GM23338 (cell line): ENCODE measurements around the gene SEPTIN11. TPM values are rescaled to one million over a fixed set of nuclear protein-coding genes. Genes with fewer than 3 reads are reported as not detected.
A peak's percentile ranks its signal among the peaks of the same experiment; 100 is the strongest.

ENCODE experiments used
- ATAC-seq: fragments of 200-7000 bp; cut with Tn5 transposase; 3 replicates; pipeline ENCODE4 v1.9.1; 2020
- DNase-seq: peaks from one replicate; pipeline ENCODE4 v3.0.0-alpha.2; 2015; ENCODE audit warnings: low spot score
- H2AFZ ChIP-seq: fragments of 200-600 bp; sonication (generic); 2 replicates; pipeline ENCODE4 v1.8.0; 2016; ENCODE audit warnings: antibody characterized with exemption, mild to moderate bottlenecking, moderate library complexity
- H3F3A ChIP-seq: fragments of 200-600 bp; sonication (generic); replicated peaks from 2 replicates; pipeline ENCODE4 v1.8.0; 2017; ENCODE audit warnings: antibody characterized with exemption, mixed run types, low read depth
- H3K27ac ChIP-seq: fragments of 200-600 bp; sonication (generic); 2 replicates; pipeline ENCODE4 v1.6.1; 2016; ENCODE audit warnings: low read depth
- H3K27me3 ChIP-seq: fragments of 200-600 bp; sonication (generic); 2 replicates; pipeline ENCODE4 v1.8.0; 2016; ENCODE audit warnings: mild to moderate bottlenecking, mixed run types, moderate library complexity; ENCODE audit not compliant: insufficient read depth
- H3K36me3 ChIP-seq: fragments of 200-600 bp; sonication (generic); 2 replicates; pipeline ENCODE4 v1.8.0; 2016; ENCODE audit warnings: mild to moderate bottlenecking; ENCODE audit not compliant: insufficient read depth
- H3K4me1 ChIP-seq: fragments of 200-600 bp; sonication (generic); 2 replicates; pipeline ENCODE4 v1.8.0; 2016; ENCODE audit warnings: mild to moderate bottlenecking, moderate library complexity; ENCODE audit not compliant: insufficient read depth
- H3K4me2 ChIP-seq: fragments of 200-600 bp; sonication (generic); 2 replicates; pipeline ENCODE4 v1.7.1; 2017; ENCODE audit warnings: mixed run types
- H3K4me3 ChIP-seq: fragments of 200-600 bp; sonication (generic); 2 replicates; pipeline ENCODE4 v1.6.1; 2016; ENCODE audit warnings: mixed run types
- H3K79me2 ChIP-seq: fragments of 200-600 bp; sonication (generic); replicated peaks from 2 replicates; pipeline ENCODE4 v1.8.0; 2017; ENCODE audit warnings: mild to moderate bottlenecking; ENCODE audit not compliant: insufficient read depth
- H3K9me2 ChIP-seq: fragments of 200-600 bp; sonication (generic); 2 replicates; pipeline ENCODE4 v1.8.0; 2017; ENCODE audit not compliant: insufficient read depth
- H4K20me1 ChIP-seq: fragments of 200-600 bp; sonication (generic); replicated peaks from 2 replicates; pipeline ENCODE4 v1.8.0; 2017; ENCODE audit warnings: mild to moderate bottlenecking; ENCODE audit not compliant: insufficient read depth
- H3K27ac Mint-ChIP-seq: 2 replicates; pipeline ENCODE4 v1.8.0; 2020; ENCODE audit warnings: inconsistent platforms, mild to moderate bottlenecking, moderate library complexity, mixed read lengths
- H3K27me3 Mint-ChIP-seq: 3 replicates; pipeline ENCODE4 v1.8.0; 2022; ENCODE audit warnings: low read depth, mild to moderate bottlenecking, moderate library complexity, mixed read lengths, inconsistent platforms; ENCODE audit not compliant: insufficient read depth, poor library complexity
- H3K36me3 Mint-ChIP-seq: 3 replicates; pipeline ENCODE4 v1.8.0; 2021; ENCODE audit warnings: low read depth, mild to moderate bottlenecking, inconsistent platforms, moderate library complexity, mixed read lengths
- H3K4me1 Mint-ChIP-seq: 3 replicates; pipeline ENCODE4 v1.8.0; 2020; ENCODE audit warnings: mild to moderate bottlenecking, inconsistent platforms, mixed read lengths
- H3K4me3 Mint-ChIP-seq: 3 replicates; pipeline ENCODE4 v1.8.0; 2021; ENCODE audit warnings: moderate library complexity, mild to moderate bottlenecking, inconsistent platforms, mixed read lengths
- H3K9me3 Mint-ChIP-seq: 3 replicates; pipeline ENCODE4 v1.8.0; 2020; ENCODE audit warnings: moderate library complexity, mild to moderate bottlenecking, inconsistent platforms, mixed read lengths
- CTCF ChIP-seq, 2 experiments: fragments of 200-600 bp in 1 of 2; sonication (generic) in 1 of 2; conservative IDR thresholded peaks; 2 replicates each; pipeline versions ENCODE4 v1.5.1 to v1.6.1; 2016 to 2017; ENCODE audit warnings: antibody characterized with exemption in 2 of 2, low read depth in 2 of 2, mild to moderate bottlenecking in 2 of 2, moderate library complexity in 1 of 2
- JUNB ChIP-seq: IDR thresholded peaks from one replicate; pipeline ENCODE4 v1.6.1; 2016; ENCODE audit warnings: antibody characterized with exemption; ENCODE audit not compliant: unreplicated experiment
- POLR2AphosphoS5 ChIP-seq: IDR thresholded peaks from 2 replicates; pipeline ENCODE4 v1.6.1; 2016; ENCODE audit warnings: antibody characterized with exemption, low read depth
- ZNF331 ChIP-seq: fragments of 250-450 bp; sonication (Bioruptor Pico); IDR thresholded peaks from 2 replicates; pipeline ENCODE4 v1.5.0; 2020; ENCODE audit warnings: low read depth, mild to moderate bottlenecking, moderate library complexity
- polyA plus RNA-seq: library from polyadenylated mRNA; unstranded; fragments of >200 nt; fragmentation: Nextera tagmentation; extraction: Ambion mirVana; gene quantifications from 2 replicates; pipeline ENCODE4 v1.2.1, GENCODE V29; 2016
- total RNA-seq: library from RNA; depleted of rRNA; stranded (reverse); fragments of >200 nt; shearing (Covaris generic); gene quantifications from 2 replicates; pipeline ENCODE4 v1.2.3, GENCODE V29; 2014
- TF ChIP-seq, protein P1 (sequence below): IDR thresholded peaks from one replicate; pipeline ENCODE4 v1.6.1; 2018; ENCODE audit warnings: antibody characterized with exemption; ENCODE audit not compliant: unreplicated experiment
- TF ChIP-seq, protein P2 (sequence below): IDR thresholded peaks from 2 replicates; pipeline ENCODE4 v1.6.1; 2016; ENCODE audit warnings: antibody characterized with exemption

The SEPTIN11 gene
- total and polyA plus RNA-seq, 2 experiments from 2014 or later, result 80.0 to 81.6 TPM

- H3K4me2 ChIP-seq, result no peak overlapping the region
- H3K9me3 Mint-ChIP-seq, result no peaks in the 10 kb centered on the region
These were observed 34.6 kb downstream of the SEPTIN11 start for GRCh38 chr4:76984127-76984526.

More at GRCh38 chr4:76984127-76984526, 34.6 kb downstream of the SEPTIN11 start:
- Histone ChIP-seq H3K9me2 (no peaks in the 10 kb centered on the region), H3K27ac (no peak overlapping the region), H3F3A (no peaks in the 10 kb centered on the region), H2AFZ (no peak overlapping the region), H4K20me1 (no peaks in the 10 kb centered on the region), H3K36me3 (no peaks in the 10 kb centered on the region), H3K4me3 (no peak overlapping the region), H3K27me3 (no peaks in the 10 kb centered on the region), H3K79me2 (peaks cover 84% of the 10 kb centered on the region), H3K4me1 (peaks cover 55% of the 10 kb centered on the region)
- Mint-ChIP-seq H3K27me3 (peaks cover 2% of the 10 kb centered on the region), H3K36me3 (no peaks in the 10 kb centered on the region), H3K4me1 (peaks cover 73% of the 10 kb centered on the region), H3K27ac (peak overlapping the region; percentile 81), H3K4me3 (no peak overlapping the region)
- TF ChIP-seq JUNB (no peak), POLR2AphosphoS5 (no peak), CTCF (conservative IDR thresholded peaks at IDR 0.05; ENCODE audit: low read depth in 2 of 2) (peak; percentile 27 to 48; a peak in 3 of 4 replicates), ZNF331 (CRISPR knock-in tag) (no peak)
- TF ChIP-seq, protein P1, sequence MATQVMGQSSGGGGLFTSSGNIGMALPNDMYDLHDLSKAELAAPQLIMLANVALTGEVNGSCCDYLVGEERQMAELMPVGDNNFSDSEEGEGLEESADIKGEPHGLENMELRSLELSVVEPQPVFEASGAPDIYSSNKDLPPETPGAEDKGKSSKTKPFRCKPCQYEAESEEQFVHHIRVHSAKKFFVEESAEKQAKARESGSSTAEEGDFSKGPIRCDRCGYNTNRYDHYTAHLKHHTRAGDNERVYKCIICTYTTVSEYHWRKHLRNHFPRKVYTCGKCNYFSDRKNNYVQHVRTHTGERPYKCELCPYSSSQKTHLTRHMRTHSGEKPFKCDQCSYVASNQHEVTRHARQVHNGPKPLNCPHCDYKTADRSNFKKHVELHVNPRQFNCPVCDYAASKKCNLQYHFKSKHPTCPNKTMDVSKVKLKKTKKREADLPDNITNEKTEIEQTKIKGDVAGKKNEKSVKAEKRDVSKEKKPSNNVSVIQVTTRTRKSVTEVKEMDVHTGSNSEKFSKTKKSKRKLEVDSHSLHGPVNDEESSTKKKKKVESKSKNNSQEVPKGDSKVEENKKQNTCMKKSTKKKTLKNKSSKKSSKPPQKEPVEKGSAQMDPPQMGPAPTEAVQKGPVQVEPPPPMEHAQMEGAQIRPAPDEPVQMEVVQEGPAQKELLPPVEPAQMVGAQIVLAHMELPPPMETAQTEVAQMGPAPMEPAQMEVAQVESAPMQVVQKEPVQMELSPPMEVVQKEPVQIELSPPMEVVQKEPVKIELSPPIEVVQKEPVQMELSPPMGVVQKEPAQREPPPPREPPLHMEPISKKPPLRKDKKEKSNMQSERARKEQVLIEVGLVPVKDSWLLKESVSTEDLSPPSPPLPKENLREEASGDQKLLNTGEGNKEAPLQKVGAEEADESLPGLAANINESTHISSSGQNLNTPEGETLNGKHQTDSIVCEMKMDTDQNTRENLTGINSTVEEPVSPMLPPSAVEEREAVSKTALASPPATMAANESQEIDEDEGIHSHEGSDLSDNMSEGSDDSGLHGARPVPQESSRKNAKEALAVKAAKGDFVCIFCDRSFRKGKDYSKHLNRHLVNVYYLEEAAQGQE, result no peak
- TF ChIP-seq, protein P2, sequence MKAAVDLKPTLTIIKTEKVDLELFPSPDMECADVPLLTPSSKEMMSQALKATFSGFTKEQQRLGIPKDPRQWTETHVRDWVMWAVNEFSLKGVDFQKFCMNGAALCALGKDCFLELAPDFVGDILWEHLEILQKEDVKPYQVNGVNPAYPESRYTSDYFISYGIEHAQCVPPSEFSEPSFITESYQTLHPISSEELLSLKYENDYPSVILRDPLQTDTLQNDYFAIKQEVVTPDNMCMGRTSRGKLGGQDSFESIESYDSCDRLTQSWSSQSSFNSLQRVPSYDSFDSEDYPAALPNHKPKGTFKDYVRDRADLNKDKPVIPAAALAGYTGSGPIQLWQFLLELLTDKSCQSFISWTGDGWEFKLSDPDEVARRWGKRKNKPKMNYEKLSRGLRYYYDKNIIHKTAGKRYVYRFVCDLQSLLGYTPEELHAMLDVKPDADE, result no peak
- DNase-seq, result peak; percentile 59
- peak; percentile 21; the same call in 2 of the 3 replicates for ATAC-seq
